T1000 (cell line): ENCODE measurements around the gene PLCB4.
A peak's percentile ranks its signal among the peaks of the same experiment; 100 is the strongest.

ENCODE experiments used
- DNase-seq: peaks from one replicate; lab custom pipeline; 2025; ENCODE audit warnings: mixed read lengths; lab: John Stamatoyannopoulos, UW

PLCB4 gene

GRCh38 chr20:9061434-9061833 is 7.5 kb upstream of the PLCB4 start:
- no peak for DNase-seq

GRCh38 chr20:9062066-9062465 is 6.8 kb upstream of the PLCB4 start:
- DNase-seq = no peak

DNA sequence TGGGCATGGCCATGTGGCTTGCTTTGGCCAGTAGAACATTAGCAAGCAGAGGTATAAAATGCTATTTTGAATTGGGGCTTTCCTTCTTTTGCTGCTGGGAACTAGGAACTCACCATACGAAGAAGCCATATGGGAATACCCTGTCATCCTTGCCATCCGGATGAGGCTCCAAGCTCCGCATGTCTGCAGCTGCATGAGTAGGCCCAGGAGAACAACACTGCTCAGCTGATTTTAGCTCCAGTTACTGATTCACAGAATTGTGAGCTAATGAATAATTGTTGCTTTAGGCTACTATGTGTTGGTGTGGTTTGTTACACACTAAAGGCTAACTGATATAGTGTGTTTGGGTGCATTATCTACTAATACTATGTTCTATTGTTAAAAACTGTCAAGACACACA is 2.7 kb upstream of the PLCB4 start:
- DNase-seq = no peak

- peak; percentile 27 for DNase-seq
These were observed 570 bp upstream of the PLCB4 start for GRCh38 chr20:9068233-9068801.

DNA sequence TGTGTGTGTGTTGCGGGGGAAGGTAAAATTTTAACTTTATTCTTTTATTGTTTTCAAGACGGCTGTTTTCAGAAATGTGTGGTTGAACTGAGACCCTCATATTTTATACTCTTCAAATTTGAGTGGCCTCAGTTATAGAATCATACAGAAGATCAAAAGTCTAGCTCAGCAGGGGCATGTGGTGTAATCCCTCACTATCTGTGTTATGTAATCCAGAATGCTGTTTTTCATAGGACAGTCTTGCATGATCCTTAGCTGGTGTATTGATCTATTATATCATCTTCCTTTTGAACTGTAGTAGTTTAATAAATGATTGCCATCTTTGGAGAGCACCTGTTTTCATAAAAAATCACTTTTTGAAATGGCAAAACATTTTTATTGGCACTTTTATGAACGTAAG is 1.4 kb downstream of the PLCB4 start:
- DNase-seq = no peak

DNA sequence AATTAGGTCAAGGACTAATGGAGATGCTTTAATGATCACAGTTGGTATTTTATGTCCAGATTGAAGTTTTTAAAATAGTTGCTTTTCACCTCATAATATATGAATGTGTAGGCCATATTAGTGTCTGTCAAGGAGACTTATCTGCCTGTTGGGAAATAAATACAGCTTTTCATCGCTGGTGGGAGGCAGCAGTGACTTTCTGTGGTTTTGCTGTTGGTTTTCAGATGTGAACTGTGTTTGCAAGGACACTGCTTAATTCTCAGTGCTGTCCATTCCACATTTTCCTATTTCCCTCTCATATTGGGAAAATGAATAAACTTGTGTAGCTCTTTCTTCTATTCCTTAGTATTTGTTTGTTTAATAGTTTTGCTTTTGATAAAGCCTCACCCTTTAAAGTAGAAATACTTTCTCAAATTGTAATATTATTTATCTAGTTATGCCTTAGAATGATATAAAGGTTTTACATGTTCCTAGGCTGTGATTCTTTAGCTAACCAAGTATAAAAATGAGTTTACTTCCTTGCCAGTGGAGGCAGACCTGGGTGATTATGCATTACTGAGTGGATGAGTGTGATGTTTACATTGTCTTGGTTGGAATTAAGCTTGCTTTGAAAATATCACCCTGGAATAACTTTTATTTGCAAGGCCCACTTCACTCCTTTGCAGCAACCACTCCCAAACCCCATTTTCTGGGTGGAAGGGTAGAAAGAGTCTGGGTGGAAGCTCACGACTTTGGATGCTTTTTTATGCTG is 3.3 kb downstream of the PLCB4 start:
- no peak for DNase-seq

DNA sequence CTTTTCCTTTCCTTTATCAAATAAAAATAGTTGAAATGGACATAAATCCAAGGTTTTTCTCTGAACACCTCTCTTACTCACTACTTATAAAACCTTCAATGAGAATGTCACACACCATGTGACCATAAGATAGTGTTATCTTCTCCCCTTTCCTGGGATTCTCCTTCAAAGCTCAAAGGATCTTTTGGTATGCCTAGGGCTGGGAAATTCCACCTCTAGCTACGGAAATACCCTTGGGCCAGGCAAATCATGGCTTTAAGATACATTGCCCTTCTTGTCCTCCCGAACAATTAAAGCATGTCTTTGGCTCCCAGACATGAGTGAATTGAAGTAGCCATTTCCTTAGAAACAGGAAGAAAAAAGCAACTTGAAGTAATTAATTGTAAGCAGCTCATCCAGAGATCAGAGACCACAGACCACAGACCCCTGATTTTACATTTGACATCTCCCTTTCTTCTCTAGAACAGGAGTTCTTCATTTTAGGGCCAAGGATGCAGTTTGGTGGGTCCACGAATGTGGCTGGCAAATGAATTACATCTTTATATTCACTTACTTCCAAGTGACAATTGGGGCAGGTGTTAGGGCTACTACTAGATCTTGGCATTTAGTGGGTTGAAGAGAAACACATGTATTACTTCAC is 4.1 kb downstream of the PLCB4 start:
- DNase-seq = no peak

DNA sequence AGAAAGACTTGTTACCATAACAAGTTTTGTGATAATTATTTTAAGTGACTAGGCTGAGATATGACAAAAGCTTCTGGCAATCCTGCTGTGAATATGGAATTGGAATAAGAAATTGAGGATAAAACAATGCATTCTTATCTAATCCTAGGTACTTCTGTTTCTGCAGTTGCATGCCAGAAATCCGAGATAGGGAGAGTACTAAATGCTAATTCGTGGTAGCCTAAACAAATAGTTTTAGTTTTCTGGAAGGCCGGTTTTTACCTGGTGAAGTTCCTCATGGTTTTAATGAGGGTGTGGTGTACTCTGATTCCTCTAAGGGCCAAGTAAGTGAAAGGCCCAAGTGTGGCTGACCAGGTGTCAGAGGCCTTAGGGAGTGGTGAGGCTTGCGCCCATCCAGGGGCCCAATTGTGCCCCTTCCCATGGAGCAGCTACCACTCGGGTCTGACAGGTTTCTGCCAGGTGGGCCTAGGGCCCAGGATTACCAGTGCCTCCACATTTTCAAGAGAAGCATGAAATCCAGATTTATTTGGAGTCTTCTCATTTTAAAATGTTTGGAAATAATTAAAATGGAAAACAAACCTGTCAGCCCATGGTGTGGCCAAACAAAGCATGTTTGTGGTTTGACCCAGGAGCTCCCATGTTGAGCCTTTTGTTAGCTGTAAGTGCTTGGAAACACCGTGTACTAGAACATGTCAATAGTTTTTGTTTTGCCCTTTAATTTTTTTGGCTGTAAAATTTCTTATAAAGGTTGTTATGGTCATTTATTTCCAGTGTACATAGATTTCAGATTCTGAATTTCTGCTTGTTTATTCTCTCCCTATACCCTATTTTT is 6.6 kb downstream of the PLCB4 start:
- no peak for DNase-seq

- DNase-seq = no peak
These were observed 7.6 kb downstream of the PLCB4 start for GRCh38 chr20:9076440-9076839.

DNA sequence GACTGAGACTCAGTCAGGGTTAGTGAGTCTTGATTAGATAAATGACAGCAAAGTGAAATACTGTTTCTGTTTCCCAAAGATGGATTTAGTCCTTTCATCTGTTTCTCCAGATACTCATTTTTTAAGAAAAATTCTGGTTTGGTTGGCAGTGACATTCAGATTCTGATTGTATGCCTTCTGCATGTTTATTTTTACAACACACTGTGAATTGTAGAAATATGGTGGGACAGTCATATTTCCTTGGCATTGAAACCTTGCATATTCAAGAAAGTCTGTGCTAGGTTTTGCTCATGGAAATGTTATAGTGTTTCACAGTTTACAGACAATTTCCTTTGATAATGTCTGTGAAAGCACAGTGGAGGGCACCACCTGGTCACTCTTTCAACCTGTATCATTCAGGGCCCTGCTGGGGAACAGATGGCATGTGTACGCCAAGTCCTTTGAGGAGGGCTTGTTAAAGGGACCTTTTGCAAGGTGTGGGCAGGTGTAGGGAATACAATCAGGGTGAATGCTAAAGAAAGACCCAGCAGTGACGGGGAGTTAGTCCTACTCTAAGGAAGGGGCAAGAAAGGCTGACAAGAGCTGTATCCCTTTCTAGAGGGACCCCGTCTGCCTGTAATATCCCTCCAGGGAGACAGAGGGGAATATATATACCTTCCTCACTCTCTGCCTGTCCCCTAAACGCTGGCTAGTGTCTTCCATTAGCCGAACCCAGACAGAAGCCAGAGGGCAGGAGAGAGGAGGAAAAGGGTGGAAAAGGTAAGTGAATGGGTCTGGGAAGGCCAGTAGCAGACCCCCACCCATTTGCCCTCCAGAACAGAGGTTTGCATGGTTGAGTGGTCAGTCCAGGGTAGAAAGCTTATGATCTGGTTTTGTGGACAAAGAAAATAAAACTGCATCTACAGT is 10.2 kb downstream of the PLCB4 start:
- DNase-seq = no peak

- DNase-seq = no peak
These were observed 12.6 kb downstream of the PLCB4 start for GRCh38 chr20:9081423-9081966.

GRCh38 chr20:9082741-9083140 is 13.9 kb downstream of the PLCB4 start:
- DNase-seq = no peak

DNA sequence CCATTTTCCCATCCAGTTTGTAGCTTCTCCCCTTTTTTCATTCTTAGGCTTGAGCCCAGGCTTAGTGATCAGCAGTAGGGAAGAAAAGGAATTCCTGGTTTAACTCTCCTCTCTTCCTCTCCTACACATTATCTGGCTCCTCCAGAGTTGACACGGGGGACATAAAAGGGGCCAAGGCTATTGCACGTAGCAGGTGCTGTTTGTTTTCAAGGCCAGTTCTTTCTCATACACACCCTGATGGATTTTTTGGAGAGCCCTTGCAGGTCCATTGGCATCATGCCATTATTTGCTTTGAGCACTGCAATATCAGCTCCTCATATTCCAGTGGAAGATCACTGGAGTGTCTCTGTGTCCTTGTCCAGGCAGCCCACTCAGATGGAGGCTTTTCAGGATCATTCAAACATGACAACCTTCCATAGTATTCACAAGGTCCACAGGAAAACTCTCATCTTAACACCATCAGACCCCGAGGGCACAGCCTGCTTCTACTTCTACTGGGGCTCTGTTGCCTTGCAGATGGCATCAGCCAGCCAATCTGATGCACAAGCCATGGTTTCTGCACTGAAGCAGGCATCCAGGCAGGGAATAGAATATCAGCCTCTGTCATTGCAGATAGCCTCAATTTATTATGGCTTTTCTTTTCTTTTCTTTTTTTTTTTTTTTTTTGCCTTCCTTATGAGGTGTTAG is 18.8 kb downstream of the PLCB4 start:
- no peak for DNase-seq

DNA sequence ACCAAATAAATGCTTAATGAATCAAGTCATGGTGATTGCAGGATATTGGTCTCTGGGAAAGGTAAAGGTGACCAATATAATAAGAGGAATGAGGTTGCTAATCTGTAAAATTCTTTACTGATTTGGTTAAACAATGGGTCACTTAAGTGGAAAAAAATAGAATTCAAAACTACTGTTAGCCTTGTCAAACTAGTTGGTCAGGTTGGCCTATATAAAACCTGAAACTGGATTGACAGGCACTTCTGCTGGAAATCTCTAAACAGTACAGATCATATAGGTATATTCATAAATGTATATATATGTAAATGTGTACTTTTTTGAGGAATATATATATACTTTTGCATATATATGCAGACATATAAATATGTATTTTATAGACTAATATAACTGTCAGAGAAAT is 19.7 kb downstream of the PLCB4 start:
- DNase-seq = no peak

GRCh38 chr20:9092113-9092512 is 23.2 kb downstream of the PLCB4 start:
- DNase-seq = no peak

DNA sequence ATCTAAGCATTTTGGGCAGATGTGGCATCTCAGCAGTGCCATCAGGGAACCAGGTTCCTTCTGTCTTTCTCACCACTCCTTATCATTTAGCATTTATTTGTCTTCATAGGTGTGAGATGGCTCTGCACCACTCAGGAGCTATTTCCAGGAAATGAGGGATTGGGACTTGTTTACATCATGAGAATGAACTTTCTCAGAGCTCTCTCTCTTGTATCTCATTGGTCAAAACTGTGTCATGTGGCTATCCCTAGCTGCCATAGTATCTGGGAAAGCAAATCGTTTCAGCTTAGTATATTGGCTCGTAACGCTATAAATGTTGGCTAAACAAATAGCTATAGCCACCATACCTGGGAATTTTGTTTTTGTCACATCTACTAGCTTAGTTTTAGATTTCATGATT is 23.8 kb downstream of the PLCB4 start:
- no peak for DNase-seq

DNA sequence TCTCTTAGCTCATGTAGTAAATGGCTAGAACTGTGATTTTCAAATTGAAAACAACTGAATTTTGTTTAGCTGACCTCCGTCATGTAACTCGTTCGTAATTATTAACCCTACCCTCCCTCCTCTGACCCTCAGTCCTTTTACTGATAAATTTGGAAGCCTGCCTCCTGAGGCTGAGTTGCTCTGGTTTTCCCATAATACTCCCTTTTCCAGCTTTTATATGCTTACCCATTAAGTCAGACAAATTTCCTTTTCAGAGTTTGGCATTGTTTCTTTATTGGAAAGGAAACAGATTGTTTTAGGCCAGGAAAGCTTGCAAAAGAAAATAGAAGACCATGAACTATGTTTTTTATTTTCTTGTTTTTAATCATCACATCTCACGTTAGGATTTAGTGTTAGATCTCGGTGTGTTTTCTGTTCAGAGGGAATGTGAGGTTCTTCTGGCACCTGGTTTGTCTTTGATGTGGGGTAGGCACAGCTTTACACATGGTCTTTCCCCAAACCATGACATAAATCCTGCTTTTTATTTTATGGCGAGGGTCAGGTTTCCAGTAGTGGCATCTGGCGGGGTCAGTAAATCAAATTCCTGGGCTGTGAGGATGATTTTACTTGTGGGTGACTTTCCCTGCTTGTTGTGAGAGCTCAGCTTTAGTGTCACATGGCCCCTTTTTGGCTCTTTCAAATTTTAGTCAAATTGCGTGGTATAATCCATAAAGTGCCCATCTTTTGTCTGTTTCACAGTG is 24.5 kb downstream of the PLCB4 start:
- DNase-seq = no peak

DNA sequence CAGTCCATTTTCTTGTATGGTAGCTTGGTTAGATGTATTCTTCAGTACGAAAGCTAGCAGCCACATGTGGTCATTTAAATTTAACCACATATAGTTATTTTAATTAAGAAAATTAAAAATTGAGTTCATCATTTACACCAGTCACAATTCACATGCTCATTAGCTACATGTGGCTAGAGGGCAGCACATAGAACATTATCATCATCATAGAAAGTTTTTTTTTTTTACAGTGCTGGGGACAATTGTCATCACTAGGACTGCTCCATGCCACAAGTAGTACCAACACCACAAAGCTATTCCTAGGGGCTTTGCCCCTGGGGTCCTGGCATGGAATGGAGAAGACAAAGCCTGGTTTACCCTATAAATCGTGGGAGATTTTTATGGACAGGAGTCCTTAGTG is 30.5 kb downstream of the PLCB4 start:
- DNase-seq = no peak

DNA sequence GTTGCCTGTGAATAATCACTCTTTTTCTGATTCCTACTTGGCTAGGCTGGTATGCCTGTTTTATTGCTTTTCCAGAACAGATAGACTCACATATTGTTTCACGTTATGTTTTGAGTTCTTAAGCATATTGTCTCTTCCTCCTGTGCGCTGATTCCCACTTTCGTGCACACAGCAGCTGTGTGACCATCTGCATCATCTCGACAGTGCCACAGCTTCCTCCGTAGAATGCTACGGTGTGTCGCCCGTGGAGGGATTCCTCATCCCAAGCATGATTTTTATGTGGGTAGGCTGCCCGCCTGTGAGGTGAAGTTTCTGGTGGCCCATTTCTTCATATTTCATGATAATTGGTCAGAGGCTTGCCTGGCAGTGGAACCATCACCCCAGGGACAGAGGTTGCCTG is 31.8 kb downstream of the PLCB4 start:
- no peak for DNase-seq

GRCh38 chr20:9102456-9102855 is 33.6 kb downstream of the PLCB4 start:
- no peak for DNase-seq
